Measurements from ENCODE around the gene HMOX1. TPM values are rescaled to one million over a fixed set of nuclear protein-coding genes. Genes with fewer than 3 reads are reported as not detected.

HMOX1 gene
- total and polyA plus RNA-seq, 8 donors: 8.2 to 355 (median 10.5) TPM

DNA sequence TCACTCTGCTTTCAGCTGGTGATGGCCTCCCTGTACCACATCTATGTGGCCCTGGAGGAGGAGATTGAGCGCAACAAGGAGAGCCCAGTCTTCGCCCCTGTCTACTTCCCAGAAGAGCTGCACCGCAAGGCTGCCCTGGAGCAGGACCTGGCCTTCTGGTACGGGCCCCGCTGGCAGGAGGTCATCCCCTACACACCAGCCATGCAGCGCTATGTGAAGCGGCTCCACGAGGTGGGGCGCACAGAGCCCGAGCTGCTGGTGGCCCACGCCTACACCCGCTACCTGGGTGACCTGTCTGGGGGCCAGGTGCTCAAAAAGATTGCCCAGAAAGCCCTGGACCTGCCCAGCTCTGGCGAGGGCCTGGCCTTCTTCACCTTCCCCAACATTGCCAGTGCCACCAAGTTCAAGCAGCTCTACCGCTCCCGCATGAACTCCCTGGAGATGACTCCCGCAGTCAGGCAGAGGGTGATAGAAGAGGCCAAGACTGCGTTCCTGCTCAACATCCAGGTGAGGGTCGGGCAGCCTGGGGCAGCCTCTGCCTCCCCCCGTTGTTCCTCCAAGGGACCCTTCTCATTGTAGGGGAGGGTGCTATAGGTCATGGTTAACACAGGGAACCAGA lies 5.9 kb downstream of the HMOX1 start:
- no peak for DNase-seq
- intact Hi-C loops (cut with DNase I): no loop called here
- TF ChIP-seq, protein P1, sequence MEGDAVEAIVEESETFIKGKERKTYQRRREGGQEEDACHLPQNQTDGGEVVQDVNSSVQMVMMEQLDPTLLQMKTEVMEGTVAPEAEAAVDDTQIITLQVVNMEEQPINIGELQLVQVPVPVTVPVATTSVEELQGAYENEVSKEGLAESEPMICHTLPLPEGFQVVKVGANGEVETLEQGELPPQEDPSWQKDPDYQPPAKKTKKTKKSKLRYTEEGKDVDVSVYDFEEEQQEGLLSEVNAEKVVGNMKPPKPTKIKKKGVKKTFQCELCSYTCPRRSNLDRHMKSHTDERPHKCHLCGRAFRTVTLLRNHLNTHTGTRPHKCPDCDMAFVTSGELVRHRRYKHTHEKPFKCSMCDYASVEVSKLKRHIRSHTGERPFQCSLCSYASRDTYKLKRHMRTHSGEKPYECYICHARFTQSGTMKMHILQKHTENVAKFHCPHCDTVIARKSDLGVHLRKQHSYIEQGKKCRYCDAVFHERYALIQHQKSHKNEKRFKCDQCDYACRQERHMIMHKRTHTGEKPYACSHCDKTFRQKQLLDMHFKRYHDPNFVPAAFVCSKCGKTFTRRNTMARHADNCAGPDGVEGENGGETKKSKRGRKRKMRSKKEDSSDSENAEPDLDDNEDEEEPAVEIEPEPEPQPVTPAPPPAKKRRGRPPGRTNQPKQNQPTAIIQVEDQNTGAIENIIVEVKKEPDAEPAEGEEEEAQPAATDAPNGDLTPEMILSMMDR (IDR thresholded peaks at IDR 0.05): no peak
- Histone ChIP-seq H3K4me1 (peaks cover 8 to 50% of the 10 kb centered on the region in 2 donors), H3K27me3 (no peaks in the 10 kb centered on the region), H3K27ac (no peak overlapping the region), H3K9me3 (no peaks in the 10 kb centered on the region), H3K36me3 (peaks cover 0 to 83% of the 10 kb centered on the region in 2 donors), H3K4me3 (no peak overlapping the region)
- no peak for ATAC-seq

DNA sequence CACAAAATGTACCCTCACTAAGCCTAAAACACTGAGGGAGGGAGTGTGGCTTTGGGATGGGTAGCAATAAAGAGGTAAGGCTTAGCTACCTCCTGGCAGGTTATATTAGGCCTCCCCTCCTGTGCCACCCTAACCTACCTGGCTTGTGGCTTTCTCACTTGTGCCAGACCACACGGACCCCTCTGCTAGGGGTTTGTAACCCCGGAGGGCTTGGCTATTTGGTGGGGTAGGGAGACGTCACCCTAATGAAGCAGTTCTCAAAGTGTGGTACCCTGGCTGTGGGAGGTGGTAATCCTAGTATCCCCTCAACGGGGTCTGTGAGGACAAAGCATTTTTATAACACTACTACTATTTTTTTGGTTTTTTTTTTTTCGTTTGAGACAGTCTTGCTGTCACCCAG lies 10.0 kb downstream of the HMOX1 start:
- Histone ChIP-seq H3K4me3 (no peak overlapping the region), H3K27ac (no peak overlapping the region), H3K4me1 (peaks cover 0 to 15% of the 10 kb centered on the region in 2 donors), H3K36me3 (peaks cover 0 to 81% of the 10 kb centered on the region in 2 donors), H3K27me3 (no peaks in the 10 kb centered on the region), H3K9me3 (no peaks in the 10 kb centered on the region)
- DNase-seq: no peak
- ATAC-seq: no peak
- intact Hi-C loops (cut with DNase I): no loop called here
- TF ChIP-seq, protein P1 (IDR thresholded peaks at IDR 0.05): no peak

DNA sequence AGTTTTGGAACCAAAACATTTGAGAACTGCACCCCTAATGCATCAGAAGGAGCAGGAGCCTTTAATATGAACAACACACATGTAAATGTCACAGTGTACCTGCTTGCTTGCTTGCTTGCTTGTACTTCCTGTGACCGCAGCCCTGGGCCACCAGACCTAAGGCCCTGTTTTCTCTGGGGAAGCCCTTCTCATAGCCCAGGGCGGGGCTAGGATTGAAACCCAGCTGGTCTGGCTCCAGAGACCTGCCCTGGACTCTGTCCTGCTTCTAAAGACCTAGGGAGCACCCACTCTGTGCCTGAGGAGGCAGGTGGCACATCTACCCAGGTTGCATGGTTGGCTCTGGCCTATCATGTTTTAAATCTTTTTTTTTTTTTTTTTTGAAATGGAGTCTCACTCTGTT lies 11.5 kb downstream of the HMOX1 start:
- no peak overlapping the region for H3K4me3 ChIP-seq
- peaks cover 0 to 17% of the 10 kb centered on the region in 2 donors for H3K4me1 ChIP-seq
- H3K27ac ChIP-seq: no peak overlapping the region
- DNase-seq: no peak
- no peaks in the 10 kb centered on the region for H3K9me3 ChIP-seq
- peaks cover 0 to 67% of the 10 kb centered on the region in 2 donors for H3K36me3 ChIP-seq
- TF ChIP-seq, protein P1 (IDR thresholded peaks at IDR 0.05): no peak
- H3K27me3 ChIP-seq: no peaks in the 10 kb centered on the region
- ATAC-seq: no peak
- intact Hi-C loops (cut with DNase I): no loop called here

DNA sequence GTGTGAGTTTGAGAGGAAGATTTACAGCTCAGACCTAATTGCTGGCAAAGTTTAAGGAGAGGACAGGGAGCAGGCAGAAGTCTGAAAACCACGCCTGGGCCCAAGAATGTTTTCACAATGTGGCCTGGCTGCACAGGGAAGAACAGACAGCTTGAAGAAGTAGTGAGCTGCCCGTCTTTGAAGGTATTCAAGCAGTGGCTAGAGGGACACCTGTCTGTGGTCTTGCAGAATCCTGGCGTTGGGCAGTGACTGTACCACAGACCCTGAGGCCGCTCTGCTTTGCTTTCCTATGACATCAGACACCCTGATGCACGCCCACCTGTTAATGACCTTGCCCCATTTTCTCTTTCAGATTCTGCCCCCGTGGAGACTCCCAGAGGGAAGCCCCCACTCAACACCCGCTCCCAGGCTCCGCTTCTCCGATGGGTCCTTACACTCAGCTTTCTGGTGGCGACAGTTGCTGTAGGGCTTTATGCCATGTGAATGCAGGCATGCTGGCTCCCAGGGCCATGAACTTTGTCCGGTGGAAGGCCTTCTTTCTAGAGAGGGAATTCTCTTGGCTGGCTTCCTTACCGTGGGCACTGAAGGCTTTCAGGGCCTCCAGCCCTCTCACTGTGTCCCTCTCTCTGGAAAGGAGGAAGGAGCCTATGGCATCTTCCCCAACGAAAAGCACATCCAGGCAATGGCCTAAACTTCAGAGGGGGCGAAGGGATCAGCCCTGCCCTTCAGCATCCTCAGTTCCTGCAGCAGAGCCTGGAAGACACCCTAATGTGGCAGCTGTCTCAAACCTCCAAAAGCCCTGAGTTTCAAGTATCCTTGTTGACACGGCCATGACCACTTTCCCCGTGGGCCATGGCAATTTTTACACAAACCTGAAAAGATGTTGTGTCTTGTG lies 12.5 kb downstream of the HMOX1 start:
- no peaks in the 10 kb centered on the region for H3K27me3 ChIP-seq
- no peaks in the 10 kb centered on the region for H3K9me3 ChIP-seq
- H3K27ac ChIP-seq: no peak overlapping the region
- intact Hi-C loops (cut with DNase I): no loop called here
- H3K4me3 ChIP-seq: no peak overlapping the region
- no peak for ATAC-seq
- peaks cover 0 to 57% of the 10 kb centered on the region in 2 donors for H3K36me3 ChIP-seq
- H3K4me1 ChIP-seq: peaks cover 0 to 20% of the 10 kb centered on the region in 2 donors
- TF ChIP-seq, protein P1 (IDR thresholded peaks at IDR 0.05): no peak
- DNase-seq: no peak

DNA sequence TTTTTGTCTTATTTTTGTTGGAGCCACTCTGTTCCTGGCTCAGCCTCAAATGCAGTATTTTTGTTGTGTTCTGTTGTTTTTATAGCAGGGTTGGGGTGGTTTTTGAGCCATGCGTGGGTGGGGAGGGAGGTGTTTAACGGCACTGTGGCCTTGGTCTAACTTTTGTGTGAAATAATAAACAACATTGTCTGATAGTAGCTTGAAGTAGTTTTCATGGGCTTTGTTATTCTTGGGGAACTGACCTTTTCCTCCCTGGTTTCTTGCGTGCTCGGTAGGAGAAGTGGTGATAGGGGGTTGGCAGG lies 13.1 kb downstream of the HMOX1 start:
- no peak for DNase-seq
- H3K4me3 ChIP-seq: no peak overlapping the region

More for the DNA sequence above, 13.1 kb downstream of the HMOX1 start:
- no peaks in the 10 kb centered on the region for H3K27me3 ChIP-seq
- H3K9me3 ChIP-seq: no peaks in the 10 kb centered on the region
- no peak for ATAC-seq
- H3K36me3 ChIP-seq: peaks cover 0 to 51% of the 10 kb centered on the region in 2 donors
- TF ChIP-seq, protein P1 (IDR thresholded peaks at IDR 0.05): no peak
- H3K4me1 ChIP-seq: peaks cover 0 to 17% of the 10 kb centered on the region in 2 donors
- intact Hi-C loops (cut with DNase I): no loop called here
- H3K27ac ChIP-seq: no peak overlapping the region

All from left lung (tissue), 10 donors.